PC-3 (cell line): ENCODE data around the gene ASTN2. TPM values are rescaled to one million over a fixed set of nuclear protein-coding genes. Genes with fewer than 3 reads are reported as not detected.

ENCODE experiments used
- ATAC-seq: fragments of 200-7000 bp; cut with Tn5 transposase; 2 replicates; pipeline ENCODE4 v1.9.1; 2020; ENCODE audit warnings: mild to moderate bottlenecking, moderate library complexity
- BruUV-seq: library from RNA; stranded (reverse); fragments of 400-500 nt; replicated peaks from 2 replicates; lab custom pipeline; 2021; lab: Mats Ljungman, UMichigan
- CTCF ChIA-PET: fragments of 300-600 bp; sonication (Branson Sonifier 250); formaldehyde crosslinking; loops from one replicate; lab custom pipeline; 2022; ENCODE audit warnings: antibody characterized with exemption; lab: Charles Lee
- POLR2A ChIA-PET: fragments of 300-600 bp; sonication (Branson Sonifier 250); formaldehyde crosslinking; loops from one replicate; lab custom pipeline; 2022; ENCODE audit warnings: antibody characterized with exemption; ENCODE audit not compliant: unreplicated experiment; lab: Charles Lee
- DNase-seq: peaks from one replicate; pipeline ENCODE4 v3.0.0-alpha.2; 2015
- H2AFZ ChIP-seq: fragments of 300-600 bp; sonication (generic); 2 replicates; pipeline ENCODE4 v1.6.0; 2016; ENCODE audit warnings: antibody characterized with exemption, low read length
- H3F3A ChIP-seq: fragments of 300-600 bp; sonication (generic); one replicate; pipeline ENCODE4 v1.6.0; 2017; ENCODE audit warnings: antibody characterized with exemption, low read length, control low read depth, mild to moderate bottlenecking; ENCODE audit not compliant: unreplicated experiment
- H3K27ac ChIP-seq: fragments of 300-600 bp; sonication (generic); 2 replicates; pipeline ENCODE4 v1.5.1; 2016; ENCODE audit warnings: mild to moderate bottlenecking, low read length
- H3K27me3 ChIP-seq: fragments of 300-600 bp; sonication (generic); 2 replicates; pipeline ENCODE4 v1.6.1; 2016; ENCODE audit warnings: low read length, mixed read lengths
- H3K36me3 ChIP-seq: fragments of 300-600 bp; sonication (generic); 2 replicates; pipeline ENCODE4 v1.6.1; 2016; ENCODE audit warnings: low read depth, mixed run types, low read length, mixed read lengths
- H3K4me1 ChIP-seq: fragments of 300-600 bp; sonication (generic); 2 replicates; pipeline ENCODE4 v1.5.1; 2016; ENCODE audit warnings: low read length; ENCODE audit not compliant: insufficient read depth
- H3K4me2 ChIP-seq: fragments of 300-600 bp; sonication (generic); 2 replicates; pipeline ENCODE4 v1.6.0; 2016; ENCODE audit warnings: low read length
- H3K4me3 ChIP-seq: fragments of 300-600 bp; sonication (generic); 2 replicates; pipeline ENCODE4 v1.5.1; 2016; ENCODE audit warnings: mild to moderate bottlenecking, low read length, mixed read lengths
- H3K79me2 ChIP-seq: fragments of 300-600 bp; sonication (generic); 2 replicates; pipeline ENCODE4 v1.6.1; 2017; ENCODE audit warnings: low read length, mixed read lengths
- H3K9ac ChIP-seq: fragments of 300-600 bp; sonication (generic); 2 replicates; pipeline ENCODE4 v1.6.0; 2016; ENCODE audit warnings: mild to moderate bottlenecking, low read length
- H3K9me2 ChIP-seq: fragments of 300-600 bp; sonication (generic); replicated peaks from 2 replicates; pipeline ENCODE4 v1.6.1; 2016; ENCODE audit warnings: mixed run types, low read length, mixed read lengths
- H3K9me3 ChIP-seq: fragments of 300-600 bp; sonication (generic); 2 replicates; pipeline ENCODE4 v1.6.1; 2016; ENCODE audit warnings: low read length, mixed read lengths
- H4K20me1 ChIP-seq: fragments of 300-600 bp; sonication (generic); 2 replicates; pipeline ENCODE4 v1.6.1; 2016; ENCODE audit warnings: low read length, mixed read lengths
- CTCF ChIP-seq: fragments of 300-600 bp; sonication (generic); conservative IDR thresholded peaks from 2 replicates; pipeline ENCODE4 v1.5.1; 2017; ENCODE audit warnings: antibody characterized with exemption, low read depth, mild to moderate bottlenecking, low read length
- EZH2 ChIP-seq: fragments of 300-600 bp; sonication (generic); IDR thresholded peaks from one replicate; pipeline ENCODE4 v1.6.1; 2017; ENCODE audit warnings: antibody characterized with exemption, mild to moderate bottlenecking, low read length; ENCODE audit not compliant: unreplicated experiment
- EZH2phosphoT487 ChIP-seq: fragments of 300-600 bp; sonication (generic); IDR thresholded peaks from 2 replicates; pipeline ENCODE4 v1.6.1; 2018; ENCODE audit warnings: mild to moderate bottlenecking, antibody characterized with exemption, low read length, borderline replicate concordance
- intact Hi-C: fragments of 100-400 bp; cut with micrococcal nuclease; formaldehyde crosslinking; loops from 2 replicates; pipeline ENCODE4 v1.9.0; 2023
- total RNA-seq: library from RNA; depleted of rRNA; stranded (reverse); fragments of >200 nt; gene quantifications from 2 replicates; pipeline ENCODE4 v1.2.3, GENCODE V29; 2014

Gene ASTN2
- total RNA-seq, 1 experiment from 2014 or later = 3.5 TPM

GRCh38 chr9:116572095-116572748 is 842.6 kb downstream of the ASTN2 start:
- DNase-seq = peak; percentile 59
- CTCF ChIA-PET = no interaction called here
- no TSS peak for BruUV-seq

DNA sequence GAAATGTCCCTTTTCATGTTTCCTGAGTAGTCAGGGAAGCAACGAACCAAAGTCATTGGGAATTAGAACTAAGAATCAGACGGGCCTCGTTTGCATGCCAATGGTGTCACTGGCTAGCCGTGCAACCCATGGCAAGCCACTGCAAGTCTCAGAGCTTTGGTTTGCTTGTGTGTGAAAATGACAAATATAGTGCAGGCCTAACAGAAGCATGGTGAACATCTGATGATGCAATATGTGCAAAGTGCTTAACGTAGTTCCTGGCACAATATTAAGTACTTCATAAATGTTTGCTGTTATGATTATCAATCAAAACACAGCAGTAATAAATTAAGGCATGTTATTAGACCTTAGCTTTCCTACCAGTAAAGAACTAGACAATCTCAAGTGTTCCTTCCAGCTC is 845.7 kb downstream of the ASTN2 start:
- H3K4me3 ChIP-seq = no peak overlapping the region
- H3K36me3 ChIP-seq = no peaks in the 10 kb centered on the region
- no peak overlapping the region for H2AFZ ChIP-seq
- no peak overlapping the region for H3K4me2 ChIP-seq
- no peaks in the 10 kb centered on the region for H3K79me2 ChIP-seq
- H3K27me3 ChIP-seq = no peaks in the 10 kb centered on the region
- TF ChIP-seq CTCF = no peak
- no peak for TF ChIP-seq EZH2
- no peak for TF ChIP-seq EZH2phosphoT487
- no peak overlapping the region for H3K9ac ChIP-seq
- BruUV-seq = no TSS peak
- DNase-seq (no peak), ATAC-seq (no peak)
- no peaks in the 10 kb centered on the region for H3K9me2 ChIP-seq
- CTCF ChIA-PET = no interaction called here
- intact Hi-C loops = no loop called here
- H3F3A ChIP-seq = no peaks in the 10 kb centered on the region
- POLR2A ChIA-PET = no interaction called here
- H3K4me1 ChIP-seq = peaks cover 13% of the 10 kb centered on the region
- no peaks in the 10 kb centered on the region for H3K9me3 ChIP-seq
- H3K27ac ChIP-seq = no peak overlapping the region
- H4K20me1 ChIP-seq = no peaks in the 10 kb centered on the region

More at GRCh38 chr9:116572095-116572748, 842.6 kb downstream of the ASTN2 start:
- POLR2A ChIA-PET = no interaction called here
- Histone ChIP-seq H3K9me3 (no peaks in the 10 kb centered on the region), H2AFZ (no peak overlapping the region), H3K36me3 (no peaks in the 10 kb centered on the region), H3K4me3 (no peak overlapping the region), H3K9me2 (no peaks in the 10 kb centered on the region), H3K27me3 (no peaks in the 10 kb centered on the region), H3K9ac (no peak overlapping the region), H3K79me2 (no peaks in the 10 kb centered on the region), H3K4me1 (peaks cover 2% of the 10 kb centered on the region), H3K27ac (no peak overlapping the region), H3K4me2 (no peak overlapping the region), H4K20me1 (no peaks in the 10 kb centered on the region), H3F3A (no peaks in the 10 kb centered on the region)
- TF ChIP-seq CTCF (peak; percentile 87), EZH2 (no peak)
- intact Hi-C loops = loop anchor here (1.0 to 5.0 kb wide), 3 partner anchors 80 to 981 kb away; no protein-coding TSS in a partner anchor
- peak; percentile 85 for ATAC-seq

DNA sequence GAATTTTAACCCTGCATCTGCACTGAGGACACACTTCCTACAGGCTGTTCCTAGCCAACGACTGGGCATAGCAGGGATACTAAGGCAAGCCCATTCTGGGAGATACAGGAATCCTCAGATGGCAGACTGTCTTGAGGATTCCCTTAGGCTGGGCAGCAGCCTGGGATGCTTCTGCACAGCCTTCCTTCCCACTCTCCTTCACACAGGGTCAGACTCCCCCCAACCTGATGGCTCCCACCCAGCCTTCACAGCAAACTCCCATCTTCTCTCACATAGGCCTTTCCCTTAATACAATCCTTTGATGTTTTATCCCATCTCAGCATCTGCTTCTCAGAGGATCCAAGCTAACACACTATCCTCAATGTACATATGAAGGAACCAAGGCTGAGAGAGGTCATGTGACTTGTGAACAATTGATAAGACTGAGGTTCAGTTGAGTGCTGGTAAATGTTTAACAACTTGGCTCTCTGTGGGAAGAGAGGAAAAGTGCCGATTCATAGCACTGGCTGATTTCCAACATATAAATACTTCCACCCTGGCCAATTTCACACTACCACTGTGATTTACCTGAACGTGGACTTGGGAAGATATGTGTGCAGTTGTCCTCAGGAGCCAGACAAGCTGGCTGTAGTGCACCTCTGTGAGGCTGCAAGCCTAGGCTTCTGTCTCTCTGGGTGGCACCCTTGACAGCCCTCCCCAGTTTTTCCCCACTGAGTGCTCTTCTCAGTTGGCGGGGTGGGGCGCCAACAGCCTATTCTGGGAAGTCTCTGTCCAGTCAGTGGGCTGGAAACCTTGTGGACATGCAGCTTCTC is 848.0 kb downstream of the ASTN2 start:
- no TSS peak for BruUV-seq
- H3F3A ChIP-seq = no peaks in the 10 kb centered on the region
- H3K9me3 ChIP-seq = no peaks in the 10 kb centered on the region
- TF ChIP-seq EZH2phosphoT487 (no peak), CTCF (no peak), EZH2 (no peak)
- no peaks in the 10 kb centered on the region for H3K36me3 ChIP-seq
- peaks cover 13% of the 10 kb centered on the region for H3K4me1 ChIP-seq
- H3K27me3 ChIP-seq = no peaks in the 10 kb centered on the region
- H3K9me2 ChIP-seq = no peaks in the 10 kb centered on the region
- ChIA-PET POLR2A (no interaction called here), CTCF (no interaction called here)
- intact Hi-C loops = no loop called here
- H3K4me3 ChIP-seq = no peak overlapping the region
- H3K27ac ChIP-seq = 0 out of 2 replicates have a peak overlapping the region, but pooled peaks have one; percentile 13
- peak overlapping the region; percentile 19; the same call in 1 of the 2 replicates for H3K4me2 ChIP-seq
- DNase-seq = peak; percentile 57
- no peaks in the 10 kb centered on the region for H4K20me1 ChIP-seq
- H3K79me2 ChIP-seq = no peaks in the 10 kb centered on the region
- H2AFZ ChIP-seq = no peak overlapping the region
- ATAC-seq = peak; percentile 48
- H3K9ac ChIP-seq = no peak overlapping the region
